ENCODE measurements around the gene CRB1. TPM values are rescaled to one million over a fixed set of nuclear protein-coding genes. Genes with fewer than 3 reads are reported as not detected.

CRB1 gene
- total and polyA plus RNA-seq, 2 of the 8 experiments (the other 6 are each of a cell fraction or from before 2014, with no cell fraction given), result 0.03 TPM; not detected in 1

- CTCF ChIA-PET (ENCODE audit: partially characterized antibody), result interaction anchor here (0.7 kb wide), 1 partner anchor 225 kb away, joined by 3 read pairs; no protein-coding TSS in a partner anchor
- Histone ChIP-seq H4K20me1 (replicated peaks in 1 of 2; ENCODE audit: control insufficient read depth in 1 of 2, insufficient read depth in 2 of 2, low read length in 2 of 2) (no peaks in the 10 kb centered on the region), H3K79me2 (ENCODE audit: control insufficient read depth in 1 of 2, insufficient read depth in 2 of 2, low read length in 2 of 2) (no peaks in the 10 kb centered on the region), H2BK20ac (ENCODE audit: low read length) (no peak overlapping the region), H2AFZ (ENCODE audit: low read length) (no peak overlapping the region), H3K56ac (replicated peaks; ENCODE audit: insufficient read length, low read depth, low read length) (no peak overlapping the region), H3K23ac (ENCODE audit: insufficient read length) (no peak overlapping the region), H3K4me3 (ENCODE audit: extremely low read depth in 1 of 4, insufficient read depth in 2 of 4, low read depth in 3 of 4, low read length in 4 of 4) (no peak overlapping the region), H3K27me3 (replicated peaks in 1 of 4; ENCODE audit: control insufficient read depth in 3 of 4, extremely low read depth in 1 of 4, insufficient read depth in 3 of 4, low read length in 3 of 4) (no peaks in the 10 kb centered on the region), H2BK120ac (replicated peaks; ENCODE audit: low read depth, low read length) (no peak overlapping the region), H4K5ac (ENCODE audit: insufficient read length, low read depth, low read length) (no peak overlapping the region), H3K14ac (ENCODE audit: insufficient read length) (no peak overlapping the region), H2BK5ac (ENCODE audit: low read depth, low read length) (no peak overlapping the region), H3K36me3 (ENCODE audit: control insufficient read depth in 2 of 4, insufficient read depth in 4 of 4, low read length in 3 of 4) (no peaks in the 10 kb centered on the region), H4K91ac (replicated peaks; ENCODE audit: insufficient read length, low read length) (no peak overlapping the region), H2AK5ac (ENCODE audit: low read depth, low read length) (no peak overlapping the region), H3K9me3 (ENCODE audit: insufficient read depth in 2 of 2, low read depth in 1 of 2, low read length in 1 of 2) (no peaks in the 10 kb centered on the region), H3K9ac (replicated peaks in 1 of 4; ENCODE audit: extremely low read depth in 1 of 4, low read depth in 3 of 4, low read length in 3 of 4) (no peak overlapping the region), H2BK12ac (ENCODE audit: low read depth, low read length) (no peak overlapping the region), H3K4me2 (ENCODE audit: insufficient read depth in 1 of 2, low read depth in 2 of 2, low read length in 2 of 2) (no peak overlapping the region), H4K8ac (ENCODE audit: extremely low read depth, insufficient read depth, low read length) (no peak overlapping the region), H3K23me2 (ENCODE audit: low read depth, low read length) (no peaks in the 10 kb centered on the region), H2BK15ac (ENCODE audit: low read length) (no peak overlapping the region), H3K27ac (ENCODE audit: low read depth, low read length) (no peak overlapping the region), H3K79me1 (ENCODE audit: low read depth, low read length) (no peaks in the 10 kb centered on the region), H3K4me1 (replicated peaks in 1 of 4; ENCODE audit: control insufficient read depth in 3 of 4, insufficient read depth in 4 of 4, low read length in 3 of 4) (no peaks in the 10 kb centered on the region), H3K18ac (ENCODE audit: extremely low read depth, low read length) (no peak overlapping the region), H3K4ac (replicated peaks; ENCODE audit: insufficient read length, low read depth, low read length) (no peak overlapping the region)
- POLR2A ChIA-PET (ENCODE audit: partially characterized antibody), result no interaction called here
- no peak for FAIRE-seq
- no peak for DNase-seq (ENCODE audit: low read depth in 1 of 2, low spot score in 2 of 2)
- 73% methylated on average over 1 of the region's 1 CpG; no CpG with 5 or more reads in 1 of the 2 experiments for WGBS, 2 experiments (ENCODE audit: extremely low coverage in 1 of 2, insufficient coverage in 1 of 2, insufficient read length in 1 of 2, insufficient replicate concordance in 2 of 2, low coverage in 1 of 2, low lambda C conversion rate in 2 of 2, missing lambda C conversion rate in 1 of 2)
- no peak for TF ChIP-seq RXRA (IDR thresholded peaks at IDR 0.05; ENCODE audit: insufficient read depth, low read depth, low read length)
- TF ChIP-seq EP300 (IDR thresholded peaks at IDR 0.05; ENCODE audit: borderline replicate concordance in 1 of 2, low read depth in 2 of 2, low read length in 2 of 2), result no peak
- TF ChIP-seq CTBP2 (IDR thresholded peaks at IDR 0.05; ENCODE audit: borderline replicate concordance, insufficient read depth, insufficient read length, low read length), result no peak
- no peak for TF ChIP-seq CBX5 (IDR thresholded peaks at IDR 0.05; ENCODE audit: low read depth, low read length)
- no peak for TF ChIP-seq E2F6 (IDR thresholded peaks at IDR 0.05)
- no peak for TF ChIP-seq PHF8 (conservative IDR thresholded peaks at IDR 0.05; ENCODE audit: low read depth, low read length)
- TF ChIP-seq KDM1A (IDR thresholded peaks at IDR 0.05; ENCODE audit: borderline replicate concordance, low read length), result no peak
- TF ChIP-seq SIN3A (conservative IDR thresholded peaks at IDR 0.05 in 1 of 2, IDR thresholded peaks at IDR 0.05 in 1 of 2; ENCODE audit: low read depth in 1 of 2, low read length in 2 of 2), result no peak
- TF ChIP-seq KDM4A (IDR thresholded peaks at IDR 0.05; ENCODE audit: low read depth, low read length, severe bottlenecking), result no peak
- no peak for TF ChIP-seq BCL11A (IDR thresholded peaks at IDR 0.05; ENCODE audit: low read depth in 2 of 2, low read length in 2 of 2)
- TF ChIP-seq GABPA (IDR thresholded peaks at IDR 0.05; ENCODE audit: borderline replicate concordance, insufficient read depth, low read length), result no peak
- TF ChIP-seq KDM5A (IDR thresholded peaks at IDR 0.05; ENCODE audit: low read length), result no peak
- no peak for TF ChIP-seq NANOG (IDR thresholded peaks at IDR 0.05; ENCODE audit: insufficient read depth, low read depth, low read length, poor library complexity, severe bottlenecking)
Measured at GRCh38 chr1:197393105-197393504, 125.1 kb downstream of the CRB1 start.
